Mammary epithelial cell (primary cell): Measurements from ENCODE around the gene CCT3.

Experiments used
- CTCF ChIP-seq, 2 donors: IDR thresholded peaks in 1 of 2; conservative IDR thresholded peaks in 1 of 2; 2 replicates each; pipeline ENCODE4 v1.5.1; 2011 to 2012; ENCODE audit warnings: inconsistent platforms in 2 of 2, low read length in 2 of 2, mild to moderate bottlenecking in 2 of 2, control low read depth in 1 of 2, low read depth in 1 of 2; ENCODE audit not compliant: insufficient read depth in 1 of 2; ENCODE audit errors: extremely low read depth in 1 of 2
- EZH2 ChIP-seq: IDR thresholded peaks from 2 replicates; pipeline ENCODE4 v1.6.1; 2012; ENCODE audit warnings: low read length, inconsistent platforms, borderline replicate concordance

GRCh38 chr1:156284112-156284511, 54.0 kb downstream of the CCT3 start, which contains the start of gene TMEM79:
- TF ChIP-seq CTCF (conservative IDR thresholded peaks at IDR 0.05 in 1 of 2, IDR thresholded peaks at IDR 0.05 in 1 of 2; ENCODE audit: extremely low read depth in 1 of 2, insufficient read depth in 1 of 2, low read depth in 1 of 2, low read length in 2 of 2) = no peak
- no peak for TF ChIP-seq EZH2
